ENCODE results near the gene CD59. TPM values are rescaled to one million over a fixed set of nuclear protein-coding genes. Genes with fewer than 3 reads are reported as not detected.
A peak's percentile ranks its signal among the peaks of the same experiment; 100 is the strongest.

The CD59 gene
- polyA plus RNA-seq: 39.7 TPM

DNA sequence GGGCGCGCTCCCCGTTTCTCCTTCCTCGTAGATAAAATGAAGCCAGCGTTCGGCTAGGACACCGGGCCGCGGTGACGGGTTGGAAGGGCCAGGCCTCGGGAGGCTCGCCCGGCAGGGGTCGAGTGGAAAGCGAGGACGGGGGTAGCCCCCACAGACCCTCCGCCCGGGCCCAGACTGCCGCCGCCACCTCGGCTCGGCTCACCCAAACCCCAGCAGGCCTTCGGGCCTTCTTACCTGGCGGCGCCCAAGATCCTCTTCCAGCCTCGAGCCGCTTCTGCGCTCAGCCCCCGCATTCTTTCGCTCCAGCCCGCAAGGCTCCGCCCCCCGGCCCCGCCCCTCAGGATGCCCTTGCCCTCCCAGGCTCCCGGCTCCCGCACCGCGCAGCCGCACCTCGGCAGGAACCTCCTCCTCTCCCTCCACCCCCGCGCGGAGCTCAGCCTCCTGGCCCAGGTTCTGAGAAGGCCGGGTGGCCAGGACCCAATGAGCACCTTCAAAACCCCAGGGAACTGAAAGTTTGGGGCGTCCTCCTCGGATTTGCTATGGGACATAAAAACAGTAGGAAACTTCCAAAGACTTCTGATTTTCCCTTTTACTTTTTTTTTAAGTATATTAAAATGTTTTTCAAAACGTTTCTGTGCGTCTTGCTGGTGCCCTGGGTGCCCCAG, at the start of gene CD59:
TSS of gene CD59 (minus strand) at position 276 of the 665 bp plus-strand sequence. CDS start 13,978 bp downstream, outside the sequence.
- Mint-ChIP-seq H3K9me3 (no peaks in the 10 kb centered on the region), H3K36me3 (no peaks in the 10 kb centered on the region), H3K27me3 (no peaks in the 10 kb centered on the region), H3K27ac (peak within 1 kb of the TSS; percentile 50 to 87 (median 53)), H3K4me3 (peak within 1 kb of the TSS; percentile 92 to 97 (median 96)), H3K4me1 (peaks cover 23 to 26% (median 25%) of the 10 kb centered on the region in 3 donors)

GRCh38 chr11:33785609-33786008, 49.4 kb upstream of the CD59 start:
- Mint-ChIP-seq H3K4me3 (no peak overlapping the region), H3K36me3 (no peaks in the 10 kb centered on the region), H3K4me1 (no peaks in the 10 kb centered on the region), H3K9me3 (peaks cover 0 to 2% (median 0%) of the 10 kb centered on the region in 3 donors), H3K27ac (no peak overlapping the region), H3K27me3 (peaks cover 12% of the 10 kb centered on the region)

DNA sequence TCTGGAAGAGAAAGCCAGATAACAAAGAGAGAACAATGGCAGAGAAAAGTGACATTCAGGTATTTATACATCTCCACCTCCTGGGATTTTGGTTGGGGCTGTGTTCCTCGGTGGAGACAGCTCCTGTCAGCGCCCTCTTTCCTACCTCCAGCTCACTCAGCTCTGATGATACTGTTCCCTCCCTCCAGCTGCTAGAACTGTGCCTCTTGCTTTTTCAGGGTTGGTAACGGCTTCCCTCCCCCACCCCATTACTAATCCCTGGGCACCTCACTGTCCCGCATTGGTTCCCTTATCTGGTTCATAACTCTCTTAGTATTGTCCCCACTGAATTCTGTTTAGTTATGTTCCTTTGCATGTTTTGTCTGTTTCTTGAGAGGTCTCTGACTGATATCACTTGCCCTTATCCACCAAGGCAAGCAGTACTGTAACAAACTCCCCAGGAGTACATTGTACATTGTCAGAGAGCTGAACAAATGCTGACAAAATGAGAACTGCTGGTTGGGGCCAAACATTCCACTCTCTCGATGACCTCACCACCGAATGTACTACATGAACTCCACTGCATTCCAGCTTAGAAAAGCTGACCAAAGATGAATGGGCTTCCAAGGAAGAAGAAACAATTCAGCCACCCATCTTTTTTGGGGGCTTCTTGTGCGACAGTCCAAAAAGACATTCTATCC, 43.8 kb upstream of the CD59 start:
- no peaks in the 10 kb centered on the region for H3K9me3 Mint-ChIP-seq
- H3K4me1 Mint-ChIP-seq: peaks cover 3 to 9% (median 6%) of the 10 kb centered on the region in 3 donors
- H3K36me3 Mint-ChIP-seq: peaks cover 4% of the 10 kb centered on the region
- H3K4me3 Mint-ChIP-seq: peak overlapping the region in 1 of 4 donors; percentile 1
- H3K27me3 Mint-ChIP-seq: peaks cover 12% of the 10 kb centered on the region
- peak overlapping the region in 1 of 3 donors; percentile 3 for H3K27ac Mint-ChIP-seq

- Mint-ChIP-seq H3K4me1 (peaks cover 3 to 9% (median 6%) of the 10 kb centered on the region in 3 donors), H3K4me3 (peak overlapping the region in 1 of 4 donors; percentile 4), H3K27me3 (peaks cover 12% of the 10 kb centered on the region), H3K9me3 (no peaks in the 10 kb centered on the region), H3K36me3 (peaks cover 4% of the 10 kb centered on the region), H3K27ac (no peak overlapping the region)
Observed at GRCh38 chr11:33778675-33779074, 42.5 kb upstream of the CD59 start.

DNA sequence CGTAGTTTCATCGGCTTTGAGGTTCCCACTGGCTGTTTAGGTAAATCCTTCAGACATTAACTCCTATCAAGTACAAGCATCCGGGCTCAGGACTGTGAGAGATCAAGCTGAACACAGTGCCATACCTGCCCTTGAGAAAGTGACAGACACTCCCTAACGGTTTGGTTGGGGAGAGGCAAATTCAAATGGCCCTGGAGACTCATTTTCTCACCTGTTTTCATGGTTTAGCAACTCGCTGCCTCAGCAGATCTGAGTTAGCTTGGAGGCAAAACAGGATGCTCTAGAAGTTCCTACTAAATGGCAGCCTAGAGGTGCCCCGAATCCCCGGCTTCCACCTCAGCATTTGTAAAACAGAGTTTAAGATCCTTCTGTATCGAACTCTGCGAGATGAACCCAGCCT, 41.7 kb upstream of the CD59 start:
- Mint-ChIP-seq H3K4me3 (peak overlapping the region in 1 of 4 donors; percentile 26), H3K27me3 (peaks cover 12% of the 10 kb centered on the region), H3K4me1 (peaks cover 6 to 13% (median 11%) of the 10 kb centered on the region in 3 donors), H3K9me3 (no peaks in the 10 kb centered on the region), H3K27ac (no peak overlapping the region), H3K36me3 (peaks cover 4% of the 10 kb centered on the region)

DNA sequence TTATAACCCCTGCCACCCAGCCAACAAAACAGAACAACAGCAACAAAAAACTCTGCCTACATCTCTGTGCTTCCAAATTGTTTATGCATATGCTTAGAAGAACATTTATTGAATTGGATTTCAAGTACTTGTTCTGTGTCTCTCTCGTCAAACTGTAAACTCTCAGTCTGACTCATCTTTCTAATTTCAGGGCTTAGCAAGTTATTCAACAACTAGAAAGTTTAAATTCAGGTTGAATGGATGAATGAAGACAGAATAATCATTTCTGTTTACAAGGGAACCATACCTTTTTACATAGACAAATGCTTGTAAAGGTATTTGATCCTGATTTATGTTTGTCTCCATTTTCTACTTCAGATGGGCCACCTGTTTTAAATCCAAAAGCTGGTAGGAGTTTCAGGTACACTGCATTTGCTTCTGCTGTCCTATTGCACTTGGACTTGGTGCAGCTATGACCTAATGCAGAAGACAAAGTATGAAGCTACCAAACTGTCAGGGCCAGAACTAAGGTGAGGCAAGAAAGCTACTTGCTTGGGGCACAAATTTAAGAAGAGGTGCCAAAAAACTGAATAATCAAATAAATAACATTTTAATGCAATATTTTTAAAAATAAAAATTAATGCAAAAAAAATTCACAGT, 39.7 kb upstream of the CD59 start:
- Mint-ChIP-seq H3K4me1 (peaks cover 13 to 26% (median 18%) of the 10 kb centered on the region in 3 donors), H3K4me3 (peak overlapping the region in 3 of 4 donors; percentile 41 to 97 (median 97)), H3K27ac (peak overlapping the region; percentile 40 to 95 (median 86)), H3K9me3 (no peaks in the 10 kb centered on the region), H3K27me3 (peaks cover 12% of the 10 kb centered on the region), H3K36me3 (peaks cover 4% of the 10 kb centered on the region)

DNA sequence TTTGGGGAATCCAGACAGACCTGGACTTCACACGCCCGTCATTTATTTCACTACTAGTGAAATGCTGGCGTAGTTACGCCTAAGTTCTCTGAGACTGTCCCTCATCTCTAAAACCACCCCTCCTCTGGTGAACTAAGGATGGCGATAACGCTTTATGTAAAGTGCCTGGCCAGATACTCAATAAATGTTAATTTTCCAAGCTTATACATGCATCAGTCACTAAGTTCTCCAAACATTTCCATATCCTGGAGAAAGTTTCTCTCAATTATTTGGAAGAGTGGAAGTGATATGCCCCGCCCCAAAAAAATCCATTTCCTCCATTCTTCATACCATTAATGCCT, 39.2 kb upstream of the CD59 start:
- Mint-ChIP-seq H3K27me3 (peaks cover 12% of the 10 kb centered on the region), H3K9me3 (no peaks in the 10 kb centered on the region), H3K36me3 (peaks cover 4% of the 10 kb centered on the region), H3K4me3 (peak overlapping the region; percentile 94 to 99 (median 97)), H3K27ac (peak overlapping the region; percentile 40 to 95 (median 86)), H3K4me1 (peaks cover 13 to 26% (median 18%) of the 10 kb centered on the region in 3 donors)

- Mint-ChIP-seq H3K9me3 (no peaks in the 10 kb centered on the region), H3K36me3 (peaks cover 2% of the 10 kb centered on the region), H3K27ac (peak overlapping the region; percentile 86 to 95 (median 94)), H3K4me1 (peaks cover 16 to 29% (median 18%) of the 10 kb centered on the region in 3 donors), H3K4me3 (peak overlapping the region; percentile 94 to 99 (median 97)), H3K27me3 (peaks cover 10% of the 10 kb centered on the region)
Observed at GRCh38 chr11:33774736-33775466, 38.7 kb upstream of the CD59 start.

GRCh38 chr11:33773987-33774735, 37.9 kb upstream of the CD59 start, which contains the start of gene FBXO3:
Gene FBXO3, minus strand, starts transcription at chr11:33774520. Its CDS starts 23 bp downstream, at chr11:33774497.
- no peaks in the 10 kb centered on the region for H3K9me3 Mint-ChIP-seq
- H3K4me1 Mint-ChIP-seq: peaks cover 17 to 29% (median 18%) of the 10 kb centered on the region in 3 donors
- H3K27ac Mint-ChIP-seq: peak within 1 kb of the TSS; percentile 86 to 95 (median 94)
- peak within 1 kb of the TSS; percentile 94 to 99 (median 97) for H3K4me3 Mint-ChIP-seq
- H3K36me3 Mint-ChIP-seq: peaks cover 2% of the 10 kb centered on the region
- peaks cover 8% of the 10 kb centered on the region for H3K27me3 Mint-ChIP-seq

- H3K4me1 Mint-ChIP-seq: peaks cover 17 to 29% (median 18%) of the 10 kb centered on the region in 3 donors
- peak overlapping the region; percentile 94 to 99 (median 97) for H3K4me3 Mint-ChIP-seq
- peaks cover 2% of the 10 kb centered on the region for H3K36me3 Mint-ChIP-seq
- peak overlapping the region; percentile 82 to 95 (median 86) for H3K27ac Mint-ChIP-seq
- H3K9me3 Mint-ChIP-seq: no peaks in the 10 kb centered on the region
- H3K27me3 Mint-ChIP-seq: peaks cover 6% of the 10 kb centered on the region
Observed at GRCh38 chr11:33773404-33773986, 37.3 kb upstream of the CD59 start.

- peaks cover 18 to 30% (median 18%) of the 10 kb centered on the region in 3 donors for H3K4me1 Mint-ChIP-seq
Observed at GRCh38 chr11:33772870-33773269, 36.6 kb upstream of the CD59 start.

GRCh38 chr11:33772300-33772699, 36.1 kb upstream of the CD59 start:
- Mint-ChIP-seq H3K9me3 (no peaks in the 10 kb centered on the region), H3K36me3 (peaks cover 2% of the 10 kb centered on the region), H3K27me3 (peaks cover 4% of the 10 kb centered on the region), H3K4me3 (peak overlapping the region; percentile 61 to 99 (median 79)), H3K27ac (no peak overlapping the region), H3K4me1 (peaks cover 18 to 32% (median 20%) of the 10 kb centered on the region in 3 donors)

More at GRCh38 chr11:33772870-33773269, 36.6 kb upstream of the CD59 start:
- H3K27ac Mint-ChIP-seq: peak overlapping the region in 1 of 3 donors; percentile 95
- H3K36me3 Mint-ChIP-seq: peaks cover 2% of the 10 kb centered on the region
- H3K9me3 Mint-ChIP-seq: no peaks in the 10 kb centered on the region
- peaks cover 4% of the 10 kb centered on the region for H3K27me3 Mint-ChIP-seq
- peak overlapping the region; percentile 61 to 99 (median 96) for H3K4me3 Mint-ChIP-seq

GRCh38 chr11:33770236-33770635, 34.0 kb upstream of the CD59 start:
- Mint-ChIP-seq H3K27me3 (no peaks in the 10 kb centered on the region), H3K4me1 (peaks cover 13 to 25% (median 17%) of the 10 kb centered on the region in 3 donors), H3K4me3 (no peak overlapping the region), H3K9me3 (no peaks in the 10 kb centered on the region), H3K36me3 (peaks cover 2% of the 10 kb centered on the region), H3K27ac (peak overlapping the region in 1 of 3 donors; percentile 79)

All from IgD-negative memory B cell (primary cell).